C4-2B (cell line): Measurements from ENCODE around the gene TADA2A.

ENCODE experiments used
- ZFX ChIP-seq: fragments of 450-650 bp; IDR thresholded peaks from 2 replicates; pipeline ENCODE4 v1.6.1; 2017
- TF ChIP-seq, protein P1 (sequence below): fragments of 450-650 bp; conservative IDR thresholded peaks from 2 replicates; pipeline ENCODE4 v1.5.1; 2017; ENCODE audit warnings: mild to moderate bottlenecking

DNA sequence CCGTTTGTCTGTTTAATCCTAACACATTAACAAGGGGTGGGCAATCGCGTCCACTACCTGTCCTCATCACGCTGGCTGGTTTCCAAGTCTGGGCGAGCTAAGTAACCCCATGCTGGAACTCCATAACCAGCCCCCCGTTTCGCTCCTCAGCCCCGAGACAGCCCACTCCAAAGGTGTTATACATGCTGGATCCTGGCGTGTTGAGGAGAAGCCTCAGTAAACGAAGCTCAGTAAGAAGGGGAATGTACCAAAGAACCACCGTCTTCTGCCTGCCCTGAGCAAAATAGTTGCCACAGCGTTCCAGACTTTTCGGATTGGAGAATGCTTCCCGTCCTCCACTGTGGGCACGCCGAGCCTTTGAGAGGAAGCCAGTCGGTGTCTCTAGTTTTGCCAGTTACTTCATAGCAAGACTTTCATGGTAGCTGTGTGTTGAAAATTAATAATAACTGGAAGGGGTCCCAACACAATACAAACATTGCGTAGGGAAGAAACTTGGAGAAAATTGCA is 47.0 kb upstream of the TADA2A start:
- TF ChIP-seq, protein P1, sequence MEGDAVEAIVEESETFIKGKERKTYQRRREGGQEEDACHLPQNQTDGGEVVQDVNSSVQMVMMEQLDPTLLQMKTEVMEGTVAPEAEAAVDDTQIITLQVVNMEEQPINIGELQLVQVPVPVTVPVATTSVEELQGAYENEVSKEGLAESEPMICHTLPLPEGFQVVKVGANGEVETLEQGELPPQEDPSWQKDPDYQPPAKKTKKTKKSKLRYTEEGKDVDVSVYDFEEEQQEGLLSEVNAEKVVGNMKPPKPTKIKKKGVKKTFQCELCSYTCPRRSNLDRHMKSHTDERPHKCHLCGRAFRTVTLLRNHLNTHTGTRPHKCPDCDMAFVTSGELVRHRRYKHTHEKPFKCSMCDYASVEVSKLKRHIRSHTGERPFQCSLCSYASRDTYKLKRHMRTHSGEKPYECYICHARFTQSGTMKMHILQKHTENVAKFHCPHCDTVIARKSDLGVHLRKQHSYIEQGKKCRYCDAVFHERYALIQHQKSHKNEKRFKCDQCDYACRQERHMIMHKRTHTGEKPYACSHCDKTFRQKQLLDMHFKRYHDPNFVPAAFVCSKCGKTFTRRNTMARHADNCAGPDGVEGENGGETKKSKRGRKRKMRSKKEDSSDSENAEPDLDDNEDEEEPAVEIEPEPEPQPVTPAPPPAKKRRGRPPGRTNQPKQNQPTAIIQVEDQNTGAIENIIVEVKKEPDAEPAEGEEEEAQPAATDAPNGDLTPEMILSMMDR, result no peak
- no peak for TF ChIP-seq ZFX
